IMR-90 (cell line): ENCODE data around the gene IRAK1BP1. TPM values are rescaled to one million over a fixed set of nuclear protein-coding genes. Genes with fewer than 3 reads are reported as not detected.

ENCODE experiments used
- ATAC-seq: fragments of 200-7000 bp; cut with Tn5 transposase; 2 replicates; pipeline ENCODE4 v1.9.1; 2020; ENCODE audit warnings: low read depth, mild to moderate bottlenecking, moderate library complexity
- BruUV-seq: library from RNA; stranded (reverse); fragments of 400-500 nt; replicated peaks from 2 replicates; lab custom pipeline; 2021; lab: Mats Ljungman, UMichigan
- CTCF ChIA-PET: fragments of 300-600 bp; formaldehyde crosslinking; extraction: SDS; loops from one replicate; lab custom pipeline; 2021; ENCODE audit warnings: antibody characterized with exemption; lab: Yijun Ruan, JAX
- POLR2A ChIA-PET: fragments of 300-600 bp; sonication (Branson Sonifier 250); formaldehyde crosslinking; loops from one replicate; lab custom pipeline; 2022; ENCODE audit warnings: antibody characterized with exemption; ENCODE audit not compliant: unreplicated experiment; lab: Charles Lee
- DNase-seq: peaks from one replicate; pipeline ENCODE4 v3.0.0; 2013
- H2AFZ ChIP-seq: replicated peaks from 2 replicates; pipeline ENCODE3; 2013; ENCODE audit warnings: low read length, mild to moderate bottlenecking; ENCODE audit not compliant: poor library complexity
- H2AK5ac ChIP-seq: 2 replicates; pipeline ENCODE4 v1.6.1; 2013; ENCODE audit warnings: low read depth, low read length, inconsistent platforms
- H2AK9ac ChIP-seq: replicated peaks from 2 replicates; pipeline ENCODE3; 2013; ENCODE audit warnings: mild to moderate bottlenecking, low read depth, low read length, moderate library complexity; ENCODE audit not compliant: poor library complexity
- H2BK120ac ChIP-seq: 2 replicates; pipeline ENCODE4 v1.6.1; 2013; ENCODE audit warnings: low read depth, low read length, inconsistent platforms
- H2BK15ac ChIP-seq: 3 replicates; pipeline ENCODE4 v1.6.1; 2013; ENCODE audit warnings: low read depth, low read length, inconsistent platforms
- H2BK20ac ChIP-seq: 2 replicates; pipeline ENCODE4 v1.6.1; 2013; ENCODE audit warnings: low read depth, mild to moderate bottlenecking, inconsistent platforms, low read length, moderate library complexity
- H2BK5ac ChIP-seq: 2 replicates; pipeline ENCODE4 v1.6.1; 2013; ENCODE audit warnings: mild to moderate bottlenecking, low read depth, low read length, inconsistent platforms; ENCODE audit not compliant: poor library complexity, severe bottlenecking
- H3K14ac ChIP-seq: replicated peaks from 2 replicates; pipeline ENCODE4 v1.6.1; 2013; ENCODE audit warnings: low read depth, low read length, inconsistent platforms
- H3K18ac ChIP-seq: 2 replicates; pipeline ENCODE4 v1.6.1; 2013; ENCODE audit warnings: low read depth, low read length, control low read depth
- H3K23ac ChIP-seq: 2 replicates; pipeline ENCODE4 v1.6.1; 2013; ENCODE audit warnings: low read depth, low read length, inconsistent platforms
- H3K27ac ChIP-seq: 2 replicates; pipeline ENCODE4 v1.5.1; 2013; ENCODE audit warnings: mild to moderate bottlenecking, control low read depth, low read length; ENCODE audit not compliant: insufficient read depth
- H3K27me3 ChIP-seq: 2 replicates; pipeline ENCODE4 v1.6.1; 2013; ENCODE audit warnings: low read length; ENCODE audit not compliant: control insufficient read depth, insufficient read depth
- H3K36me3 ChIP-seq: 2 replicates; pipeline ENCODE4 v1.6.1; 2013; ENCODE audit warnings: low read length, mixed read lengths; ENCODE audit not compliant: control insufficient read depth, insufficient read depth
- H3K4ac ChIP-seq: 2 replicates; pipeline ENCODE4 v1.6.1; 2013; ENCODE audit warnings: low read depth, low read length, inconsistent platforms
- H3K4me1 ChIP-seq: 2 replicates; pipeline ENCODE4 v1.6.1; 2013; ENCODE audit warnings: low read length, mixed read lengths; ENCODE audit not compliant: control insufficient read depth, insufficient read depth
- H3K4me2 ChIP-seq: 2 replicates; pipeline ENCODE4 v1.6.1; 2013; ENCODE audit warnings: low read depth, mild to moderate bottlenecking, control low read depth, low read length, moderate library complexity
- H3K4me3 ChIP-seq: 2 replicates; pipeline ENCODE4 v1.5.1; 2013; ENCODE audit warnings: low read depth, mild to moderate bottlenecking, control low read depth, low read length, moderate library complexity; ENCODE audit not compliant: insufficient read depth
- H3K56ac ChIP-seq: 2 replicates; pipeline ENCODE4 v1.6.1; 2013; ENCODE audit warnings: low read length, inconsistent platforms; ENCODE audit not compliant: insufficient read depth; ENCODE audit errors: extremely low read depth
- H3K79me1 ChIP-seq, 2 experiments: 2 replicates each; pipeline ENCODE4 v1.6.1; 2013; ENCODE audit warnings: low read length in 2 of 2, inconsistent platforms in 1 of 2, low read depth in 1 of 2
- H3K9ac ChIP-seq: 2 replicates; pipeline ENCODE4 v1.6.1; 2013; ENCODE audit warnings: low read depth, low read length, control low read depth
- H3K9me1 ChIP-seq: 2 replicates; pipeline ENCODE4 v1.6.1; 2013; ENCODE audit warnings: low read length, inconsistent platforms; ENCODE audit not compliant: insufficient read depth
- H3K9me3 ChIP-seq: 2 replicates; pipeline ENCODE4 v1.6.1; 2013; ENCODE audit warnings: low read length; ENCODE audit not compliant: control insufficient read depth, insufficient read depth
- H4K20me1 ChIP-seq: 2 replicates; pipeline ENCODE4 v1.6.1; 2013; ENCODE audit warnings: low read length, inconsistent platforms; ENCODE audit not compliant: insufficient read depth
- H4K5ac ChIP-seq: 2 replicates; pipeline ENCODE4 v1.6.1; 2013; ENCODE audit warnings: mild to moderate bottlenecking, low read depth, low read length, control low read depth
- H4K8ac ChIP-seq, 2 experiments: 2 replicates each; pipeline ENCODE4 v1.6.1; 2013; ENCODE audit warnings: low read depth in 2 of 2, low read length in 2 of 2, control low read depth in 1 of 2, inconsistent platforms in 1 of 2
- H4K91ac ChIP-seq: 2 replicates; pipeline ENCODE4 v1.6.1; 2013; ENCODE audit warnings: low read depth, low read length, inconsistent platforms; ENCODE audit not compliant: insufficient read depth
- MAFK ChIP-seq: IDR thresholded peaks from 2 replicates; pipeline ENCODE4 v1.6.1; 2012; ENCODE audit warnings: low read depth, low read length, improper control_type of control experiment
- POLR2A ChIP-seq: IDR thresholded peaks from 2 replicates; pipeline ENCODE4 v1.6.1; 2012; ENCODE audit warnings: mild to moderate bottlenecking, low read depth, low read length
- SMC3 ChIP-seq: fragments of 150-350 bp; IDR thresholded peaks from 2 replicates; pipeline ENCODE4 v1.6.1; 2016; ENCODE audit warnings: low read depth, mild to moderate bottlenecking, antibody characterized with exemption, low read length, moderate library complexity
- dilution Hi-C: fragments of 300-500 bp; cut with HindIII; formaldehyde crosslinking; loops from one replicate; pipeline ENCODE4 v1.14.3; 2018; ENCODE audit warnings: low sequenced_read_pairs; ENCODE audit not compliant: unreplicated experiment
- in situ Hi-C: fragments of 300-500 bp; cut with MboI; formaldehyde crosslinking; loops from 3 replicates; pipeline ENCODE4 v1.14.3; 2019; ENCODE audit warnings: low sequenced_read_pairs, inconsistent platforms, mixed read lengths
- intact Hi-C: fragments of 100-400 bp; cut with micrococcal nuclease; formaldehyde crosslinking; loops from 2 replicates; pipeline ENCODE4 v1.10.0; 2022
- polyA plus RNA-seq, 3 experiments: library from polyadenylated mRNA; depleted of rRNA; stranded (reverse); fragments of >200 nt; gene quantifications; 2 replicates each; pipeline ENCODE4 v1.2.3, GENCODE V29; 2012; ENCODE audit warnings: low replicate concordance in 1 of 3
- total RNA-seq: library from RNA; depleted of rRNA; stranded (reverse); fragments of >200 nt; gene quantifications from 2 replicates; pipeline ENCODE4 v1.2.3, GENCODE V29; 2012

IRAK1BP1 gene
- total and polyA plus RNA-seq, 2 of the 4 experiments (the other 2 are of a cell fraction): 0.94 to 2.2 TPM

DNA sequence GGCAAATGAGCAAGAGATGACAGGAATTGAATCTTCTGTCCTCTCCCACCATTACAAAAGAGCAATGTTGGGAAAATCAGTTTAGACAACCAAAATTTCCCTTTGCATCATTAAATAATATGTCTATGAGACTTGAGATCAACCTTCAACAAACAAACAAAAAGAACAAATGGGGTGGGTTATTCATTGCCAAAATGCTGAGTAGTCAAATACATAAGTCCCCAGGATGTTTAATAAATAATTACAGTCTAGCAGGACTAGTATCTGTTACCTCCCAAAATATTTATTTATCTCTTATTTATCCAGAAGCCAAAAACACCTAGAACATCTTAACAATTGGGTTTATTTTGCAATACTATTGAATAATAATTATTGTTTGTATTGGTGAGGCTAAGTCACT, 16.2 kb upstream of the IRAK1BP1 start:
- Histone ChIP-seq H2AK5ac (no peak overlapping the region), H3K56ac (no peak overlapping the region), H3K27ac (no peak overlapping the region), H3K14ac (no peak overlapping the region), H3K9me3 (no peaks in the 10 kb centered on the region), H3K79me1 (no peaks in the 10 kb centered on the region), H3K4me2 (no peak overlapping the region), H2BK5ac (no peak overlapping the region), H4K91ac (no peak overlapping the region), H3K23ac (no peak overlapping the region), H3K18ac (no peak overlapping the region), H4K8ac (no peak overlapping the region), H3K4me1 (no peaks in the 10 kb centered on the region), H3K4me3 (no peak overlapping the region), H3K9ac (no peak overlapping the region), H4K5ac (no peak overlapping the region), H2BK15ac (no peak overlapping the region), H2AK9ac (no peak overlapping the region), H3K4ac (no peak overlapping the region), H2AFZ (no peak overlapping the region), H3K9me1 (no peaks in the 10 kb centered on the region; the same call in 1 of the 2 replicates), H3K27me3 (no peaks in the 10 kb centered on the region), H4K20me1 (no peaks in the 10 kb centered on the region), H2BK20ac (no peak overlapping the region), H3K36me3 (no peaks in the 10 kb centered on the region), H2BK120ac (no peak overlapping the region)
- intact Hi-C loops: no loop called here
- no TSS peak for BruUV-seq
- ATAC-seq: no peak
- in situ Hi-C loops: no loop called here
- dilution Hi-C loops: no loop called here
- POLR2A ChIA-PET: no interaction called here
- no peak for DNase-seq
- CTCF ChIA-PET: no interaction called here
- no peak for TF ChIP-seq SMC3
- no peak for TF ChIP-seq POLR2A
- peak; percentile 58 for TF ChIP-seq MAFK
